CD4-positive, alpha-beta T cell treated with Interleukin-1 beta for 1 hour (primary cell): ENCODE data around the gene CCSAP.

Experiments
- DNase-seq, 2 donors: peaks; one replicate each; pipeline ENCODE4 v3.0.0-alpha.2; 2020 to 2022

The CCSAP gene

GRCh38 chr1:229285440-229285839 lies 57.4 kb downstream of the CCSAP start:
- DNase-seq: no peak

GRCh38 chr1:229284887-229285286 lies 58.0 kb downstream of the CCSAP start:
- DNase-seq: no peak

- no peak for DNase-seq
Measured at GRCh38 chr1:229283183-229283611, 59.6 kb downstream of the CCSAP start.

- no peak for DNase-seq
Measured at GRCh38 chr1:229282295-229282823, 60.5 kb downstream of the CCSAP start.

GRCh38 chr1:229281339-229281926 lies 61.4 kb downstream of the CCSAP start:
- DNase-seq: no peak

GRCh38 chr1:229280921-229281320 lies 61.9 kb downstream of the CCSAP start:
- DNase-seq: no peak

GRCh38 chr1:229280037-229280828 lies 62.6 kb downstream of the CCSAP start:
- no peak for DNase-seq

GRCh38 chr1:229279242-229279641 lies 63.6 kb downstream of the CCSAP start:
- DNase-seq: no peak

- no peak for DNase-seq
Measured at GRCh38 chr1:229278120-229278741, 64.6 kb downstream of the CCSAP start.

GRCh38 chr1:229275005-229275404 lies 67.8 kb downstream of the CCSAP start:
- DNase-seq: no peak

GRCh38 chr1:229273507-229274232 lies 69.2 kb downstream of the CCSAP start:
- no peak for DNase-seq

GRCh38 chr1:229272164-229273158 lies 70.4 kb downstream of the CCSAP start:
- no peak for DNase-seq

GRCh38 chr1:229271448-229272159 lies 71.2 kb downstream of the CCSAP start:
- peak; percentile 35 to 44 for DNase-seq
